ENCODE measurements around the gene STON1.

- TF ChIP-seq EZH2phosphoT487 (IDR thresholded peaks at IDR 0.05) (no peak), CTCF (IDR thresholded peaks at IDR 0.05) (no peak)
These were observed 46.4 kb upstream of the STON1 start for GRCh38 chr2:48483506-48483905.
